HAP-1 (cell line): Measurements from ENCODE around the gene TKFC.

Experiments used
- DNase-seq, 2 experiments: peaks; one replicate each; pipeline ENCODE4 v3.0.0-alpha.2; 2016 to 2020; ENCODE audit warnings: low spot score in 2 of 2
- H3K27me3 ChIP-seq: fragments of 250-450 bp; sonication (Bioruptor Pico); 2 replicates; pipeline ENCODE4 v1.5.1; 2020; ENCODE audit warnings: low read depth, mild to moderate bottlenecking, moderate library complexity
- H3K36me3 ChIP-seq: fragments of 250-450 bp; sonication (Bioruptor Pico); replicated peaks from 2 replicates; pipeline ENCODE4 v1.5.1; 2020; ENCODE audit warnings: mild to moderate bottlenecking
- H3K4me1 ChIP-seq: fragments of 250-450 bp; sonication (Bioruptor Pico); 2 replicates; pipeline ENCODE4 v1.5.1; 2020; ENCODE audit warnings: mild to moderate bottlenecking
- H3K4me3 ChIP-seq: fragments of 250-450 bp; sonication (Bioruptor Pico); 2 replicates; pipeline ENCODE4 v1.5.1; 2020; ENCODE audit warnings: mild to moderate bottlenecking, moderate library complexity
- H3K9me3 ChIP-seq: fragments of 250-450 bp; sonication (Bioruptor Pico); 2 replicates; pipeline ENCODE4 v1.5.1; 2020; ENCODE audit warnings: mild to moderate bottlenecking, moderate library complexity
- in situ Hi-C: fragments of 300-500 bp; cut with MboI; formaldehyde crosslinking; loops from 3 replicates; pipeline ENCODE4 v1.14.3; 2020; ENCODE audit warnings: low sequenced_read_pairs, inconsistent platforms, mixed read lengths

Gene TKFC

GRCh38 chr11:61343792-61344745 is 11.0 kb downstream of the TKFC start:
- Histone ChIP-seq H3K36me3 (peaks cover 38% of the 10 kb centered on the region), H3K4me3 (no peak overlapping the region), H3K9me3 (no peaks in the 10 kb centered on the region), H3K4me1 (no peaks in the 10 kb centered on the region), H3K27me3 (no peaks in the 10 kb centered on the region)
- in situ Hi-C loops: no loop called here
- DNase-seq: no peak

GRCh38 chr11:61345170-61345610 is 12.2 kb downstream of the TKFC start:
- in situ Hi-C loops: no loop called here
- Histone ChIP-seq H3K9me3 (no peaks in the 10 kb centered on the region), H3K36me3 (peaks cover 37% of the 10 kb centered on the region), H3K27me3 (no peaks in the 10 kb centered on the region), H3K4me3 (no peak overlapping the region), H3K4me1 (no peaks in the 10 kb centered on the region)
- no peak for DNase-seq

GRCh38 chr11:61345954-61346843 is 13.2 kb downstream of the TKFC start:
- Histone ChIP-seq H3K9me3 (no peaks in the 10 kb centered on the region), H3K36me3 (peaks cover 40% of the 10 kb centered on the region), H3K27me3 (no peaks in the 10 kb centered on the region), H3K4me1 (no peaks in the 10 kb centered on the region), H3K4me3 (no peak overlapping the region)
- in situ Hi-C loops: no loop called here
- no peak for DNase-seq

GRCh38 chr11:61347916-61348461 is 15.0 kb downstream of the TKFC start:
- DNase-seq: no peak
- peaks cover 45% of the 10 kb centered on the region for H3K36me3 ChIP-seq

GRCh38 chr11:61349189-61349751 is 16.2 kb downstream of the TKFC start:
- Histone ChIP-seq H3K27me3 (no peaks in the 10 kb centered on the region), H3K4me1 (no peaks in the 10 kb centered on the region), H3K4me3 (no peak overlapping the region), H3K9me3 (no peaks in the 10 kb centered on the region), H3K36me3 (peaks cover 46% of the 10 kb centered on the region)
- in situ Hi-C loops: no loop called here
- no peak for DNase-seq

More at GRCh38 chr11:61347916-61348461, 15.0 kb downstream of the TKFC start:
- Histone ChIP-seq H3K9me3 (no peaks in the 10 kb centered on the region), H3K4me3 (no peak overlapping the region), H3K4me1 (no peaks in the 10 kb centered on the region), H3K27me3 (no peaks in the 10 kb centered on the region)
- in situ Hi-C loops: no loop called here

- H3K27me3 ChIP-seq: no peaks in the 10 kb centered on the region
- no peak for DNase-seq
- H3K4me1 ChIP-seq: no peaks in the 10 kb centered on the region
- H3K9me3 ChIP-seq: no peaks in the 10 kb centered on the region
- no peak overlapping the region for H3K4me3 ChIP-seq
- in situ Hi-C loops: no loop called here
- peaks cover 41% of the 10 kb centered on the region for H3K36me3 ChIP-seq
Observed at GRCh38 chr11:61349916-61350315, 16.9 kb downstream of the TKFC start.

- in situ Hi-C loops: no loop called here
- Histone ChIP-seq H3K9me3 (no peaks in the 10 kb centered on the region), H3K36me3 (peaks cover 41% of the 10 kb centered on the region), H3K4me1 (no peaks in the 10 kb centered on the region), H3K27me3 (no peaks in the 10 kb centered on the region), H3K4me3 (no peak overlapping the region)
- DNase-seq: no peak
Observed at GRCh38 chr11:61350336-61350735, 17.3 kb downstream of the TKFC start.

- no peaks in the 10 kb centered on the region for H3K9me3 ChIP-seq
- H3K4me1 ChIP-seq: no peaks in the 10 kb centered on the region
Observed at GRCh38 chr11:61350803-61351202, 17.8 kb downstream of the TKFC start.

GRCh38 chr11:61352038-61352437 is 19.0 kb downstream of the TKFC start:
- Histone ChIP-seq H3K9me3 (no peaks in the 10 kb centered on the region), H3K36me3 (peaks cover 34% of the 10 kb centered on the region), H3K4me1 (no peaks in the 10 kb centered on the region), H3K4me3 (no peak overlapping the region), H3K27me3 (no peaks in the 10 kb centered on the region)
- no peak for DNase-seq
- in situ Hi-C loops: no loop called here

More at GRCh38 chr11:61350803-61351202, 17.8 kb downstream of the TKFC start:
- Histone ChIP-seq H3K4me3 (no peak overlapping the region), H3K27me3 (no peaks in the 10 kb centered on the region), H3K36me3 (peaks cover 41% of the 10 kb centered on the region)
- DNase-seq: no peak
- in situ Hi-C loops: no loop called here

GRCh38 chr11:61353131-61354067 is 20.4 kb downstream of the TKFC start:
- H3K4me3 ChIP-seq: no peak overlapping the region
- H3K36me3 ChIP-seq: peaks cover 30% of the 10 kb centered on the region
- H3K9me3 ChIP-seq: no peaks in the 10 kb centered on the region
- in situ Hi-C loops: no loop called here
- no peaks in the 10 kb centered on the region for H3K27me3 ChIP-seq
- H3K4me1 ChIP-seq: no peaks in the 10 kb centered on the region
- no peak for DNase-seq

- in situ Hi-C loops: no loop called here
- Histone ChIP-seq H3K4me3 (no peak overlapping the region), H3K4me1 (no peaks in the 10 kb centered on the region), H3K27me3 (no peaks in the 10 kb centered on the region), H3K36me3 (peaks cover 23% of the 10 kb centered on the region), H3K9me3 (no peaks in the 10 kb centered on the region)
- DNase-seq: no peak
Observed at GRCh38 chr11:61354208-61354607, 21.2 kb downstream of the TKFC start.

- no peaks in the 10 kb centered on the region for H3K9me3 ChIP-seq
- H3K4me3 ChIP-seq: no peak overlapping the region
- H3K36me3 ChIP-seq: peaks cover 20% of the 10 kb centered on the region
- no peak for DNase-seq
- no peaks in the 10 kb centered on the region for H3K27me3 ChIP-seq
- peaks cover 3% of the 10 kb centered on the region; the same call in 1 of the 2 replicates for H3K4me1 ChIP-seq
- in situ Hi-C loops: no loop called here
Observed at GRCh38 chr11:61356706-61357105, 23.7 kb downstream of the TKFC start.
